Panc1 (cell line): ENCODE results near the gene RER1. TPM values are rescaled to one million over a fixed set of nuclear protein-coding genes. Genes with fewer than 3 reads are reported as not detected.

ENCODE experiments used
- ATAC-seq: fragments of 200-7000 bp; cut with Tn5 transposase; 2 replicates; pipeline ENCODE4 v1.9.1; 2020; ENCODE audit warnings: mild to moderate bottlenecking, moderate library complexity
- BruUV-seq: library from RNA; stranded (reverse); fragments of 400-500 nt; replicated peaks from 2 replicates; lab custom pipeline; 2021; lab: Mats Ljungman, UMichigan
- CTCF ChIA-PET: fragments of 300-600 bp; sonication (Branson Sonifier 250); formaldehyde crosslinking; loops from one replicate; lab custom pipeline; 2022; ENCODE audit warnings: antibody characterized with exemption; lab: Charles Lee
- POLR2A ChIA-PET: fragments of 300-600 bp; sonication (Branson Sonifier 250); formaldehyde crosslinking; loops from one replicate; lab custom pipeline; 2022; ENCODE audit warnings: antibody characterized with exemption; lab: Charles Lee
- DNase-seq: peaks from one replicate; pipeline ENCODE4 v3.0.0-alpha.2; 2010; ENCODE audit warnings: low read depth, low spot score
- H3K27ac ChIP-seq: 2 replicates; pipeline ENCODE4 v1.5.1; 2011; ENCODE audit warnings: mild to moderate bottlenecking, low read length, inconsistent platforms
- H3K27me3 ChIP-seq: fragments of 200-500 bp; sonication (Bioruptor generic); 2 replicates; pipeline ENCODE4 v1.6.0; 2014; ENCODE audit warnings: low read length, inconsistent platforms; ENCODE audit not compliant: control insufficient read depth, insufficient read depth
- H3K36me3 ChIP-seq: fragments of 200-500 bp; sonication (Bioruptor generic); 2 replicates; pipeline ENCODE4 v1.5.1; 2014; ENCODE audit warnings: inconsistent platforms, mild to moderate bottlenecking, low read length, moderate library complexity; ENCODE audit not compliant: control insufficient read depth, insufficient read depth
- H3K4me1 ChIP-seq: 2 replicates; pipeline ENCODE4 v1.5.1; 2011; ENCODE audit warnings: inconsistent platforms, mild to moderate bottlenecking, low read length, moderate library complexity; ENCODE audit not compliant: control insufficient read depth, insufficient read depth
- H3K4me3 ChIP-seq, 2 experiments: 2 replicates each; pipeline ENCODE4 v1.5.1; 2011 to 2012; ENCODE audit warnings: low read depth in 2 of 2, low read length in 2 of 2, mild to moderate bottlenecking in 2 of 2, inconsistent platforms in 1 of 2, moderate library complexity in 1 of 2
- H3K9me3 ChIP-seq: fragments of 200-500 bp; sonication (Bioruptor generic); 2 replicates; pipeline ENCODE4 v1.5.1; 2014; ENCODE audit warnings: low read depth, mild to moderate bottlenecking, inconsistent platforms, low read length, moderate library complexity; ENCODE audit not compliant: control insufficient read depth, insufficient read depth
- CTCF ChIP-seq: fragments of 450-650 bp; IDR thresholded peaks from 2 replicates; pipeline ENCODE4 v1.5.1; 2017; ENCODE audit warnings: mild to moderate bottlenecking
- POLR2AphosphoS5 ChIP-seq: IDR thresholded peaks from 2 replicates; pipeline ENCODE4 v1.6.1; 2012; ENCODE audit warnings: mild to moderate bottlenecking, low read depth, low read length, moderate library complexity
- REST ChIP-seq, 2 experiments: IDR thresholded peaks; 2 replicates each; pipeline ENCODE4 v1.6.1; 2011 to 2012; ENCODE audit warnings: low read depth in 2 of 2, control low read depth in 1 of 2, low read length in 1 of 2, mild to moderate bottlenecking in 1 of 2, moderate library complexity in 1 of 2; ENCODE audit not compliant: insufficient read depth in 1 of 2
- SIN3A ChIP-seq: IDR thresholded peaks from 2 replicates; pipeline ENCODE4 v1.6.1; 2012; ENCODE audit warnings: low read depth, mild to moderate bottlenecking, low read length, moderate library complexity, borderline replicate concordance; ENCODE audit not compliant: insufficient read depth
- TCF7L2 ChIP-seq: IDR thresholded peaks from 2 replicates; pipeline ENCODE4 v1.6.1; 2011; ENCODE audit warnings: mild to moderate bottlenecking, low read depth, low read length, inconsistent platforms
- in situ Hi-C: cut with HindIII; loops from 2 replicates; pipeline ENCODE4 v1.10.0; 2016; ENCODE audit warnings: low sequenced_read_pairs, low pct_unique_long_range_greater_than_20kb
- intact Hi-C: fragments of 100-400 bp; cut with micrococcal nuclease; formaldehyde crosslinking; loops from one replicate; pipeline ENCODE4 v1.10.0; 2022; ENCODE audit not compliant: unreplicated experiment
- total RNA-seq: library from RNA; stranded (reverse); gene quantifications from one replicate; pipeline ENCODE4 v1.2.1, GENCODE V29; 2021; ENCODE audit not compliant: unreplicated experiment

Gene RER1
- total RNA-seq, 1 experiment from 2014 or later, result 235 TPM

GRCh38 chr1:2405588-2406295 lies 14.1 kb downstream of the RER1 start:
- H3K9me3 ChIP-seq, result no peaks in the 10 kb centered on the region
- H3K27ac ChIP-seq, result peak overlapping the region; percentile 18; the same call in 1 of the 2 replicates
- H3K4me3 ChIP-seq, result no peak overlapping the region
- POLR2A ChIA-PET, result no interaction called here
- H3K4me1 ChIP-seq, result peaks cover 22% of the 10 kb centered on the region
- peaks cover 13% of the 10 kb centered on the region for H3K36me3 ChIP-seq
- H3K27me3 ChIP-seq, result no peaks in the 10 kb centered on the region
- BruUV-seq, result no TSS peak
- no peak for TF ChIP-seq SIN3A
- no peak for TF ChIP-seq TCF7L2
- no peak; the same call in 1 of the 2 replicates for TF ChIP-seq POLR2AphosphoS5
- no peak for TF ChIP-seq REST (IDR thresholded peaks at IDR 0.05; ENCODE audit: insufficient read depth in 1 of 2, low read depth in 2 of 2, low read length in 1 of 2)
- no peak for TF ChIP-seq CTCF
- intact Hi-C loops, result no loop called here
- CTCF ChIA-PET, result no interaction called here
- ATAC-seq (peak; percentile 7; the same call in 1 of the 2 replicates), DNase-seq (no peak)
- in situ Hi-C loops, result no loop called here

GRCh38 chr1:2406451-2407041 lies 14.9 kb downstream of the RER1 start:
- H3K27me3 ChIP-seq, result no peaks in the 10 kb centered on the region
- DNase-seq, result no peak
- peaks cover 22% of the 10 kb centered on the region for H3K4me1 ChIP-seq
- peaks cover 13% of the 10 kb centered on the region for H3K36me3 ChIP-seq
- BruUV-seq, result no TSS peak
- H3K4me3 ChIP-seq, result no peak overlapping the region
- in situ Hi-C loops (no loop called here), intact Hi-C loops (no loop called here)
- H3K27ac ChIP-seq, result no peak overlapping the region
- peak; percentile 57 for ATAC-seq
- ChIA-PET CTCF (interaction anchor here (1.2 kb wide), 1 partner anchor 141 kb away, joined by 7 read pairs; no protein-coding TSS in a partner anchor), POLR2A (interaction anchor here (0.8 kb wide), 1 partner anchor 14 kb away, joined by 3 read pairs; no protein-coding TSS in a partner anchor)
- H3K9me3 ChIP-seq, result no peaks in the 10 kb centered on the region
- TF ChIP-seq CTCF (no peak; the same call in 1 of the 2 replicates), SIN3A (0 out of 2 replicates have a peak, but pooled peaks have one; percentile 35)
